Stimulated activated CD4-positive, alpha-beta T cell treated with anti-CD3 and anti-CD28 coated beads, Interleukin-1b, Interleukin-23, amount 100 ng/mL, for 24 hours (primary cell): Measurements from ENCODE around the gene ATP5F1E.
"Not testable (repeated sequence)": the region's sequence is repeated elsewhere in the genome, so short reads cannot be mapped to it uniquely, and the experiment has no call there.

Experiments used
- DNase-seq, 4 experiments: peaks; one replicate each; pipeline ENCODE4 v3.0.0-alpha.2; 2020; ENCODE audit warnings: low read depth in 4 of 4, low spot score in 1 of 4

ATP5F1E gene

GRCh38 chr20:59020938-59021551, 11.1 kb downstream of the ATP5F1E start:
- no peak for DNase-seq

- DNase-seq, result no peak
These were observed 12.9 kb downstream of the ATP5F1E start, which contains the start of gene TUBB1 for GRCh38 chr20:59019217-59019616. TSS of gene TUBB1 (plus strand) at chr20:59019429. CDS start at chr20:59019523, 94 bp downstream.

- DNase-seq, result no peak
These were observed 13.3 kb downstream of the ATP5F1E start for GRCh38 chr20:59018817-59019216.

GRCh38 chr20:59017493-59018231, 14.5 kb downstream of the ATP5F1E start:
- DNase-seq, result no peak

- DNase-seq, result no peak
These were observed 15.2 kb downstream of the ATP5F1E start for GRCh38 chr20:59016795-59017492.

GRCh38 chr20:59015812-59016711, 16.1 kb downstream of the ATP5F1E start:
- DNase-seq, result no peak

GRCh38 chr20:59015411-59015810, 16.7 kb downstream of the ATP5F1E start:
- no peak for DNase-seq

GRCh38 chr20:59014680-59015389, 17.3 kb downstream of the ATP5F1E start:
- DNase-seq, result no peak

- DNase-seq, result no peak
These were observed 18.1 kb downstream of the ATP5F1E start for GRCh38 chr20:59013959-59014608.

GRCh38 chr20:59013031-59013951, 18.8 kb downstream of the ATP5F1E start:
- no peak for DNase-seq

- DNase-seq, result not testable (repeated sequence)
These were observed 20.3 kb downstream of the ATP5F1E start for GRCh38 chr20:59011874-59012157.

GRCh38 chr20:59010995-59011873, 20.9 kb downstream of the ATP5F1E start:
- no peak for DNase-seq

- DNase-seq, result no peak
These were observed 21.7 kb downstream of the ATP5F1E start for GRCh38 chr20:59010321-59010994.

- DNase-seq, result no peak
These were observed 23.3 kb downstream of the ATP5F1E start for GRCh38 chr20:59008715-59009336.

- no peak for DNase-seq
These were observed 24.2 kb downstream of the ATP5F1E start for GRCh38 chr20:59007665-59008511.
